Measurements from ENCODE around the gene BCL2.

The BCL2 gene

DNA sequence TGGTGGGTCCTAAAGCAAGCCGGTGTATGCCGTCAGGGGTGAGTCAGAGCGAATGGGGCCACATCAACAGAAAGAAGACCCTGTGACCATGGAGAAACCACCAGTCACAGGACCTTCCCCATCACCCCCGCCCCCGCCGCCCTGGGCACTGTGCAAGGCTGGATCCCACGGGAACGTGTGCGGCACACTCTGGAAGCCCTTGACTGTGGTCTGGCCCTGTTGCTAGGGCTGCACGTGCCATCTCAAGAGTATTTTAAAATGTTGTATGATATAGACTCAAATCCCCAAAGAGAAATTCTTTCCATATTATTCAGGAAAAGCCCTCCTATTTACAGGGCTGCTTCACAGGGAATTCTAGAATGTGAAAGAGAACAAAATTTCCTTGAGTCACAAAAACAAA is 174.8 kb downstream of the BCL2 start:
- Mint-ChIP-seq H3K27me3 (no peaks in the 10 kb centered on the region), H3K4me3 (no peak overlapping the region), H3K36me3 (ENCODE audit: low read depth) (peaks cover 29% of the 10 kb centered on the region), H3K9me3 (peaks cover 3% of the 10 kb centered on the region), H3K4me1 (peaks cover 61% of the 10 kb centered on the region), H3K27ac (no peak overlapping the region)
- DNase-seq = no peak
- ATAC-seq = no peak

DNA sequence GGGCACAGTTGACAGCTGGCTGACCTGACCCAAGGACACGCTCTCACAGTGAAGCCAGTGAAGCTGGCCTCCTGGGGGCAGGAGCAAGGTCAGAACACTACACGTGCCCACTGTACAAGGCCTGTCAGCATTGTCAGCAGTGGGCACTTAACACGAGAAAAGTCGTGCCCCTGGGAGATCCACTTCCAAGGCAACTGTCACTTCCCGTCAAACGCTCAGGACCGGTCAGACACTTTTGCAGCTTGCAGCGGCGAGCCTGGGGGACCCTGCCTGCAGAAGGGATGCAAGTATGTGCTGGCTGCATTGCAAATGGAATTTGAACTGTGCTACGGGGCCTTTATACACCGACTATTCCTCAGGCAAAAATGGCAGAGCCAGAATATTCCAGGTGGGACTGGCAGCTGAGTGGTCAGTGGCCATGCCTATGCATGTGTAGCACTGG is 176.2 kb downstream of the BCL2 start:
- no peak for DNase-seq
- peaks cover 3% of the 10 kb centered on the region for H3K9me3 Mint-ChIP-seq
- H3K4me1 Mint-ChIP-seq = peaks cover 64% of the 10 kb centered on the region
- no peaks in the 10 kb centered on the region for H3K27me3 Mint-ChIP-seq
- H3K36me3 Mint-ChIP-seq (ENCODE audit: low read depth) = peaks cover 33% of the 10 kb centered on the region
- peak overlapping the region; percentile 11 for H3K27ac Mint-ChIP-seq
- ATAC-seq = no peak
- no peak overlapping the region for H3K4me3 Mint-ChIP-seq

DNA sequence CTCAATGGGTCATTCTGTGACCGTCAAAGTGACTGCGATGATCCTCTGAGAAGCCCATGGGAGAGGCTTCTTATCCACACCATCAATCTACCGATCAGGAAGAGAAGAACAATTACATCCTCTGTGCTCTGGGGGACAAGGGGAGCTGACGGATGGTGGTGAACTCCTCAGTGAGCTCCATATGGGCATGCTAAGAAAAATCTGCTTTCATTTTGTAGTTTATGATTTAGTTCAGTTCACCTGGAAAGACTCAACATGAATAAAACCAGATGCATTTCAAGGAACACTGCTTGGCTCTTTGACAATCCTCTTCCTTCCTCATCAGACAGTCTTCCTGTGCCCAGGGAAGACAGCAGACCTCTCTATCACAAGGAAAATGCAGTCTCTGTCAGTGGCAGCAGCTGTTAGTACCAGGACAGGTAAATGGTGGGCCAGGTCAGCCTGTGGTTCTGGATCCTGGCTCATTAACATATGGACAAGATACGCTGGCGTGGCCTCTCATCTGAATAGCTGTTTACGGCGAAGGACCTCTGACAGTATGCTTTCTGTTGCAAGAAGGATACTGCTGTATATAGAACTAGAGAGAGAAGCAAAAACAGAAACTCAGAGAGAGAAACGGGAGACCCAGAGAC is 176.9 kb downstream of the BCL2 start:
- no peak overlapping the region for H3K4me3 Mint-ChIP-seq
- DNase-seq (no peak), ATAC-seq (no peak)
- peaks cover 36% of the 10 kb centered on the region for H3K36me3 Mint-ChIP-seq (ENCODE audit: low read depth)
- no peaks in the 10 kb centered on the region for H3K27me3 Mint-ChIP-seq
- peak overlapping the region; percentile 11 for H3K27ac Mint-ChIP-seq
- H3K9me3 Mint-ChIP-seq = peaks cover 3% of the 10 kb centered on the region
- H3K4me1 Mint-ChIP-seq = peaks cover 67% of the 10 kb centered on the region

DNA sequence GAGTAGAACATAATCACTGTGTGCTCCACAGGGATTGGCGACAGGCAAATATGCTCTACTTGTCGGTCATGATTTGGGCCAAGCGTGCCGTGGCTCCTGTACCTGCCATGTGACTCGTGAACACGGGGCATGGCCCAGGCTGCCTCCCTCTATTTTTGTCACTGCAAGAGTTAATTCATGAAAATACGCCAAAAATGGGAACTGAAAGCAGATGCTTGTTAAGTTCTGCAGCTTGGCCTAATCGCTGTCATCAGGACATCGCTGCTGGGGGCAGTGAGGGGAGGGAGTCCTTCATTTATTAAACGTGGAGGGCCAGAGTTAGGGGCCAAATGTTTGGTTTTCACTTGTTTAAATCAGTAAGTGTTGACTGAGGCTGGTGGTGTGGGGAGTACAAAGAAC is 177.8 kb downstream of the BCL2 start:
- no peak for ATAC-seq
- Mint-ChIP-seq H3K4me3 (no peak overlapping the region), H3K36me3 (ENCODE audit: low read depth) (peaks cover 40% of the 10 kb centered on the region), H3K27me3 (no peaks in the 10 kb centered on the region), H3K4me1 (peaks cover 68% of the 10 kb centered on the region), H3K9me3 (peaks cover 3% of the 10 kb centered on the region), H3K27ac (no peak overlapping the region)
- DNase-seq = no peak

DNA sequence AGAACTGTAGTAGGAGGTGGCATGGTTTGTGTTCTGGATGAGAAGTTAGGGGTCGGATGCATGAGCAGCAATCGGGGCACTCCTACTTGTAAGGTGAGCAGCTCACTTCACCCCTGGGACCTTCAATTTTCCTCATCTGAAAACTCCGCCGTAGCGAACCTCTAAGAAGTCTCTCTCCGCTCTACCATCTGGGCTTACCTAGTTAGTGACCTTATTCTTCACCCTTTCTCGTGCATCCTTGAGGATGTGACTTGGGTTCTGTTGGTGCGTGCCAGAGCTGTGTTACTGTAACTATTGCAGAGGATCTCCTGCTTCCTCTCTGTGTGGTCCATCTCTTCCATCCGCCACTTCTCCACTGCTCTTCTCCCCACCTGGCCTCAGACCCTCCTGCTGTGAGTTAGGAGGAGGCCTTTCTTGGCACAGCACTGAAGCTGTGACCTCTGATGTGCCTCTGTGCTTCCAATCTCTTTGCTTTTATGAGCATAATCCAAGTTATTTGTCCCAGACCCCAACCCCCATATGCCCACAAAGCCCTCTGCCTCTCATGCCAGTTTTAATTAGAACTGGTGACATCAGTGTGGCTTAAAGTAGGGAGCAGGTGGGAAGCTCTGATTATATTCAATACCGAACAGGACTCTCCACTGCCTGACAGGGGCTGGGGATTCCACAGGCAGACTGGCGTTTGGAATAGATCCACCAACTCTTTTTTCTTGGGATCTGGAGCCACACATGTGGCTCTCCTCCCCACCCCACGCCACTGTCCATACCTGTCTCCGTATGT is 178.4 kb downstream of the BCL2 start:
- no peak overlapping the region for H3K4me3 Mint-ChIP-seq

DNA sequence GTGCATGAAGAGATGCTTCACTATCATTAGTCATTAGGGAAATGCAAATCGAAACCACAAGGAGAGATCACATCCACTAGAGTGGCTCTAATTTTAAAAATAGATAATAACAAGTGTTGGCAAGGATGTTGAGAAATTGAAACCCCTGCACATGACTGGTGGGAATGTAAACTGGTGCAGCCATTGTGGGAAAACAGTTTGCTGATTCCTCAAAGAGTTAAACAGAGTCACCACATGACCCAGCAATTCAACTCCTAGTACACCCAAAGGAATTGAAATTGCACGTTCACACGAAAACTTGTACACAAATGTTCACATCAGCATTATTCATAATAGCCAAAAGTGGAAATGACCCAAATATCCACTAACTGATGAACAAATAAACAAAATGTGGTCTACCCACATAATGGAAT is 179.5 kb downstream of the BCL2 start:
- H3K4me3 Mint-ChIP-seq = no peak overlapping the region
- H3K27me3 Mint-ChIP-seq = no peaks in the 10 kb centered on the region
- H3K9me3 Mint-ChIP-seq = peaks cover 3% of the 10 kb centered on the region
- ATAC-seq (no peak), DNase-seq (no peak)
- H3K4me1 Mint-ChIP-seq = peaks cover 83% of the 10 kb centered on the region
- no peak overlapping the region for H3K27ac Mint-ChIP-seq
- H3K36me3 Mint-ChIP-seq (ENCODE audit: low read depth) = peaks cover 45% of the 10 kb centered on the region

More for the DNA sequence above, 178.4 kb downstream of the BCL2 start:
- H3K27me3 Mint-ChIP-seq = no peaks in the 10 kb centered on the region
- peaks cover 3% of the 10 kb centered on the region for H3K9me3 Mint-ChIP-seq
- H3K27ac Mint-ChIP-seq = no peak overlapping the region
- peaks cover 72% of the 10 kb centered on the region for H3K4me1 Mint-ChIP-seq
- DNase-seq (no peak), ATAC-seq (no peak)
- H3K36me3 Mint-ChIP-seq (ENCODE audit: low read depth) = peaks cover 40% of the 10 kb centered on the region

DNA sequence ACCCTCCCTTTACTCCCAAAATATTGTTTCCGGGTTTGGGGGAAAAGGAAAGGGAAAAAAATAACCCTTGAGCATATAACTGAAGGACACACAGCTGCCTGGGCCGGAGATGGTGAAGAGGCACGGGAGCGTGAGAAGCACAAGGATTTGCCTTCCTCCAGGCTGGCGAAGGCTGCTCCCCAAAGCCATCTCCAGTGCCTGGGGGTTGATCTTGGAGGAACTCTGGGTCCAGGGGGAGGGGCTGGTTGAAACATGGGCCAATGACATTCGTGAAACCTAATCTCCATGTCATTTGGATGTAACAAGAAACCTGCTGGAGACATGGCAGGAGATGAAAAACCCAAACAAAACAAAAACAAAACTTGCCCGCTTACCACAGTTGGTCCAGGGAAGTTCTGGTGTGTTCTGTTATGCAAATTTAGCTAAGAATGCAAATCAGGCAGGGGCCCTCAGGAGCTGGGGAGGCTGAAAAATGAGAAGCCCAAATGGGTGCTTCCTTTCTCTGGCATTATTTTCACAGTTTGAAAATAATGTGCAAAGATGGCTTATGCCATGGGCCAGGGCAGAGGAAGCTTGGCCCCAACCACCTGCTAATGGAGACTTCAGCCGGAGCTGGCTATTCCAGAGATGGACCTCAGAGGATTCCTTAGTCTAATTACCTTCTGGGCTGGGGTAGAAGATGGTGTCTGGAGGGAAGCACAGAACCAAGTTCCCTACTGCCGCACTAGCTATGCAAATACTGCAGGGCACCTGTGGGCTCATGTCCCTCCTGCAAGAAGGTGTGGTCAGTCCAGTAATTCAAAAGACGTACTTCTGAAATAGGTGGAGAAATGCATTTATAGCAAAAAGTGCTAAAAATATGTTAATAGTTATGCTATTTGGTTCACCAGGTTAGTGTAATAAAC is 180.9 kb downstream of the BCL2 start:
- ATAC-seq (peak; percentile 25), DNase-seq (no peak)
- Mint-ChIP-seq H3K9me3 (peaks cover 3% of the 10 kb centered on the region), H3K4me3 (peak overlapping the region; percentile 78), H3K27ac (peak overlapping the region; percentile 89), H3K36me3 (ENCODE audit: low read depth) (peaks cover 40% of the 10 kb centered on the region), H3K4me1 (peaks cover 76% of the 10 kb centered on the region), H3K27me3 (no peaks in the 10 kb centered on the region)

DNA sequence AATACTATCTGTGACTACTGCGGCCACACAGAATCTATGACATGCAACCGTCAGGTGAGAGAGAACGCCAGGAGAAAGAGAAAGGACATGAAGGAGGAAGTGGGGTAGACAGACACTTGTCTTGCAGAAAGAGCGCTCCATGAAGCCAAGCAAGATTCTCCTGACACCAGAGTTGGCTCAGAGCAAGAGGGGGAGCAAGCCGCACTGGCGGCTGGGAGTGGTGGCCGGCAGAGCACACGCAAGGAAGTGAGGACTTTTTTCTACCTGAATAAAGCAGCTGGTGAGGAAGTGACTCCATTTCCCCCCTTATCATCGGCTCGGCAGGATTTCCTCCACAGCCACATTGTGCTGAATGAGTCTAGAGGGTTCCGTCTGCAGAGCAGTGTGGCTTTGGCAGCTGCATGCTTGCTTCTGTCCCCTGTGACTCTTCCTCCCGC is 181.6 kb downstream of the BCL2 start:
- Mint-ChIP-seq H3K4me3 (peak overlapping the region; percentile 78), H3K27me3 (no peaks in the 10 kb centered on the region), H3K27ac (peak overlapping the region; percentile 89), H3K4me1 (peaks cover 72% of the 10 kb centered on the region), H3K9me3 (peaks cover 3% of the 10 kb centered on the region), H3K36me3 (ENCODE audit: low read depth) (peaks cover 40% of the 10 kb centered on the region)
- DNase-seq (no peak), ATAC-seq (peak; percentile 73)

DNA sequence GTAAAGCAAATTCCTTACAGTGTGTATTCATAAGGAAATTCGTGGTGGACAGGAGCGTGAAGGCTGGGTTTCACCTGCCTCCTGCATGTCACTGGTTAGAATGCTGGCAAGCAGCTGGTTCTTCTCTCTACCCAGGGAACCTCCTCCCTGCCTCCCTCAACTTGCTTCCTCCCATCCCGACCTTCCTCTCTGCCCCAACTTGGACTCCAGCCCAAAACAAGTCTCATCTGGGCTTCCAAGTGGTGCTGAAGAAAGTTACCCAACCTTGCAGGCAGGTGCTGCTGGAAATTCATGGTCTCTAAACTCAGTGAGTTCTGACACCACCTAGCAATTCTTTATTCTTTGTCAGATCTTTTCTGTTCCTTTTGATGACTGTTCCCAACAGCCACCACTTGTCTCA is 184.5 kb downstream of the BCL2 start:
- Mint-ChIP-seq H3K4me1 (peaks cover 64% of the 10 kb centered on the region), H3K36me3 (ENCODE audit: low read depth) (peaks cover 22% of the 10 kb centered on the region), H3K27me3 (no peaks in the 10 kb centered on the region), H3K9me3 (no peaks in the 10 kb centered on the region), H3K4me3 (no peak overlapping the region), H3K27ac (peak overlapping the region; percentile 9)
- no peak for DNase-seq
- ATAC-seq = no peak

DNA sequence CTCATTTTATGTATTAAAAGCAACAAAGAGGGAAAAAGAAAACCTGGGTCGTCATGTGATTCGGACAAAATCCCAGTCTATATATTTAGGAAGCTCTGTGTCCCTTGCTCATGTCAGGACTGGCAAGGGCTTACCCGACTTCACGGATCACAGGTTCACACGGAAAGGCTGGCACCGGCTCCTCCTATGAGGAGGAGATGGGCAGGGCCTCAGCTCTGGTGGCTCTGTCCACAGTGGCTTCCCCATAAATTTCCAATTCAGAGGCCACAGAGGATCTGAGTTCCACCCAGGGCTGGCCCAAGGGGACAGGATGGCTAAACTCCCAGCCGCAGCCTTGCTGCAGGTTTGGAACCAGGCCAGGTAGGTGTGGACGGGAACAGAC is 186.8 kb downstream of the BCL2 start:
- Mint-ChIP-seq H3K27me3 (no peaks in the 10 kb centered on the region), H3K36me3 (ENCODE audit: low read depth) (peaks cover 11% of the 10 kb centered on the region), H3K4me3 (no peak overlapping the region), H3K9me3 (no peaks in the 10 kb centered on the region), H3K4me1 (peaks cover 45% of the 10 kb centered on the region), H3K27ac (no peak overlapping the region)
- ATAC-seq (no peak), DNase-seq (no peak)

DNA sequence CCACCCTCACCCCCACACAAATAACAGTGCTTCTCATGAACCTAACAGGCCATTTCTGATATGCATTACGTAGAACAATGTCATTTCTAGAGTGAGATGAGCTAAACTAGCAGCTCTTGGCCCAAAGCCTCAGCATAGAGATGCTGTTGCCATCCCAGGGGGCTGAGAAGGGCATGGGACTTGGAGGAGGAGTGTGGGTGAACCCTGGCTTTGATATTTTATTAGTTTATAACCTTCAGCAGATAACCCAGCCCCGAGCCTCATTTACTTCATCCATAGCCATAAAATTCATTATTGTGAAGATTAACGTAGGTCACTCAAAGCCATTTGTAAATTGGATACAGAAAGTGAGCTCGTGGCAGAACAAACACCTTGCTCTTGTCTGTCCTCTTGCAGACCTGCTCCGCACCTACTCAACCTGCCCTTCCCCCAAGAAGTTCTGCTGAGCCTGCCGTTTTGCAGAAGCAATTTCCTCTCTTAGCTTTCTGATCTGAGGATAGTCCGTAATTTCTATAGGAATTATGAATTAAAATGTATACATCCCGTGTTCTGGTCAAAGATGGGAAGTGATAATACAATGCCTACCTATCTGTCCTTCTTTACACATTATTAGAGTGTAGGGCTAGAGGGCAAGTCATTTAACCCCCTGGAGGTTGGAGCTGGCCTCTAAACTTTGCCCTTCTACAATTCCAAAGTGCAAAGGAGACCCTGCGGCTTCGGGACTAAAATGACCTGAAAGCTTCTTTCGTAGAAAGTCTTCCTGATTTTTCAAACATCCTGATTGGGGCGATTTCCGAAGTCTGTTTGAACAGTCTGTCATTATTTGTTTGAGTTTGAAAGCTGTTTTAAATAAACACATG is 187.4 kb downstream of the BCL2 start:
- Mint-ChIP-seq H3K4me3 (no peak overlapping the region), H3K36me3 (ENCODE audit: low read depth) (peaks cover 14% of the 10 kb centered on the region), H3K9me3 (no peaks in the 10 kb centered on the region), H3K27me3 (no peaks in the 10 kb centered on the region), H3K4me1 (peaks cover 40% of the 10 kb centered on the region), H3K27ac (peak overlapping the region; percentile 71)
- ATAC-seq (no peak), DNase-seq (no peak)

DNA sequence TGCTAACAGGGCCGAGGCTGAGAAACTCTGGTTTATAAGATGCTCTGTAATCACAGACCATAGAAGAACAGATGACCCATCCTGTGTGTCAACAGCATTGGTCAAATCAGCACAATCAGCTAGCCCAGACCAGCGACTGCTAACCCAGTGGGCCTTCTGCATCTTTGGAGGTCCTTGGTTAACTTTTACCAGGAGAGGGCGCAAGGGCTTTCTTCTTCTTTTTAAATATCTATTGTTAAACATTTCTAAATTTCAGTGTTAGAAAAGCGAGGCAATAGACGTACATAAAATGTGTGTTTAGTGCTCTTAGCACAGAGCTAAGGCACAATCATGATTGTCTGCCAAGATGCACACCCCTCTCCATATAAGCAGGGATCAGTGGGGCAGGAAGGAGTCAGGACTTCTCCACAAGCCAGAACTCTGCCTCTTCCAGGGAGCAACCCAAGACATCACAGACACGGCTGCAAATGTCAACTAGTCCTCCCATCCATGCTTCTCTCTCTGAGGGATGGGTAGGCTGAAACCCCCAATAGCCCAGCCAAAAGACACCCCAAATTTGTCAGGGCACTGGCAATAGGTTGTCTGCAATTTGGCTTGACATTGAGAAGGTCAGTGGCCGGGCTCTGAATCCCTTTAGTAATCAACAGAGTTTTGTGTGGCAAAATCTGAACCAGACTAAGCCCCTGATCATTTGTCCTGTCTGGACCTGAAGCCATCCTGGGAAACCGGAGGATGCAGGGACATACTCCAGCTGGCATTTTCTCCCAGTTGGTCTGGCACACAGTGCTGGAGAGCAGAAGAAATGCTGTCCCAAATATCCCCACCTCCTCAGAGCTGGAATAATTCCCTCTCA is 188.2 kb downstream of the BCL2 start:
- Mint-ChIP-seq H3K4me3 (no peak overlapping the region), H3K4me1 (peaks cover 33% of the 10 kb centered on the region), H3K27ac (peak overlapping the region; percentile 71), H3K27me3 (no peaks in the 10 kb centered on the region), H3K36me3 (ENCODE audit: low read depth) (peaks cover 14% of the 10 kb centered on the region), H3K9me3 (no peaks in the 10 kb centered on the region)
- ATAC-seq (peak; percentile 17), DNase-seq (peak; percentile 54)

DNA sequence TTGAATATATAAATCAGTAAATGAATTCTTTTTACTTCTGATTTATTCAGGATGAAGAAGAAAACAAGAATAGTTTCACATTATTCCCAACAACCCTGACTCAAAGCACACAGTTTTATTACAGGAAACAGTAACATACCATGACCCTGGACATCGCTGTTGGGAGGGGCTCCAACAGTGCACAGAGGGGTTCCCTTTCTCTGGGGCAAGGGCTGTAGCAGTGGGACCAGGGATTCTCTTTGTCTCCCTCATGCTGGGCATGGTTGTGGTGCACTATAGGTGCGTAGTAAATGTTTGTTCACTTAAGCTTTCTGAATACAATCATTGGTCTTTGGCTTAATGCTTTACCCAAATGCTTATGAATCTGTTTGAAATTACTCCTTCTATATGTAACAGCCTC is 189.4 kb downstream of the BCL2 start:
- Mint-ChIP-seq H3K27ac (peak overlapping the region; percentile 53), H3K4me1 (peaks cover 21% of the 10 kb centered on the region), H3K36me3 (ENCODE audit: low read depth) (peaks cover 10% of the 10 kb centered on the region), H3K27me3 (no peaks in the 10 kb centered on the region), H3K9me3 (no peaks in the 10 kb centered on the region), H3K4me3 (no peak overlapping the region)
- ATAC-seq (no peak), DNase-seq (no peak)

Data from activated naive CD8-positive, alpha-beta T cell treated with anti-CD3 and anti-CD28 coated beads, Interleukin-2, amount 50 U/mL, for 24 hours (primary cell).